ENCODE measurements around the gene TMEM214. TPM values are rescaled to one million over a fixed set of nuclear protein-coding genes. Genes with fewer than 3 reads are reported as not detected.

Gene TMEM214
- 10 to 100 TPM; 70.2 to 89.7 TPM for total RNA-seq
- long read RNA-seq, partial matches to known transcripts = 11 of 24 reads
- long read RNA-seq, other reads (novel, unspliced or antisense) = 11 of 24 reads

GRCh38 chr2:27032495-27033252 lies at the start of gene TMEM214:
Gene TMEM214 (plus strand): TSS chr2:27032965. CDS start chr2:27033016, 51 bp downstream.
- ATAC-seq (peak; percentile 96), DNase-seq (peak; percentile 87 to 92)
- intact Hi-C loops (cut with DNase I, micrococcal nuclease) = loop anchor here in 1 of 2 donors (10.0 kb wide), 1 partner anchor 52 kb away; the partner anchor contains the start of gene KHK

GRCh38 chr2:26983746-26984145 lies 49.0 kb upstream of the TMEM214 start:
- DNase-seq = no peak
- intact Hi-C loops (cut with DNase I, micrococcal nuclease) = no loop called here
- no peak for ATAC-seq

GRCh38 chr2:26985807-26986206 lies 47.0 kb upstream of the TMEM214 start:
- intact Hi-C loops (cut with DNase I, micrococcal nuclease) = no loop called here
- DNase-seq = no peak
- no peak for ATAC-seq

- intact Hi-C loops (cut with DNase I, micrococcal nuclease) = no loop called here
- ATAC-seq (no peak), DNase-seq (no peak)
These were observed 46.2 kb upstream of the TMEM214 start for GRCh38 chr2:26986576-26986975.

- ATAC-seq (no peak), DNase-seq (no peak)
- intact Hi-C loops (cut with DNase I, micrococcal nuclease) = no loop called here
These were observed 44.5 kb upstream of the TMEM214 start for GRCh38 chr2:26988058-26988860.

- DNase-seq (no peak), ATAC-seq (no peak)
- intact Hi-C loops (cut with DNase I, micrococcal nuclease) = no loop called here
These were observed 43.6 kb upstream of the TMEM214 start for GRCh38 chr2:26989156-26989555.

GRCh38 chr2:26991717-26992116 lies 41.0 kb upstream of the TMEM214 start:
- intact Hi-C loops (cut with DNase I, micrococcal nuclease) = no loop called here
- ATAC-seq (peak; percentile 89), DNase-seq (no peak)

GRCh38 chr2:26993768-26994167 lies 39.0 kb upstream of the TMEM214 start:
- no peak for ATAC-seq
- intact Hi-C loops (cut with DNase I, micrococcal nuclease) = no loop called here
- no peak for DNase-seq

GRCh38 chr2:26994983-26995382 lies 37.8 kb upstream of the TMEM214 start:
- intact Hi-C loops (cut with DNase I, micrococcal nuclease) = no loop called here
- peak; percentile 54 for ATAC-seq
- DNase-seq = no peak

- ATAC-seq (no peak), DNase-seq (no peak)
- intact Hi-C loops (cut with DNase I, micrococcal nuclease) = no loop called here
These were observed 35.4 kb upstream of the TMEM214 start for GRCh38 chr2:26997394-26997793.

GRCh38 chr2:26998323-26998722 lies 34.4 kb upstream of the TMEM214 start:
- DNase-seq (no peak), ATAC-seq (no peak)
- intact Hi-C loops (cut with DNase I, micrococcal nuclease) = no loop called here

GRCh38 chr2:27000228-27000627 lies 32.5 kb upstream of the TMEM214 start:
- ATAC-seq (no peak), DNase-seq (no peak)
- intact Hi-C loops (cut with DNase I, micrococcal nuclease) = no loop called here

GRCh38 chr2:27000995-27001394 lies 31.8 kb upstream of the TMEM214 start:
- no peak for ATAC-seq
- intact Hi-C loops (cut with DNase I, micrococcal nuclease) = no loop called here
- no peak for DNase-seq

GRCh38 chr2:27001950-27002349 lies 30.8 kb upstream of the TMEM214 start:
- ATAC-seq (no peak), DNase-seq (no peak)
- intact Hi-C loops (cut with DNase I, micrococcal nuclease) = no loop called here

GRCh38 chr2:27003007-27003406 lies 29.8 kb upstream of the TMEM214 start:
- DNase-seq (no peak), ATAC-seq (no peak)
- intact Hi-C loops (cut with DNase I, micrococcal nuclease) = no loop called here

- DNase-seq = no peak
- no peak for ATAC-seq
- intact Hi-C loops (cut with DNase I, micrococcal nuclease) = no loop called here
These were observed 28.9 kb upstream of the TMEM214 start for GRCh38 chr2:27003857-27004256.

- intact Hi-C loops (cut with DNase I, micrococcal nuclease) = no loop called here
- no peak for ATAC-seq
- no peak for DNase-seq
These were observed 26.0 kb upstream of the TMEM214 start for GRCh38 chr2:27006602-27007415.

- no peak for ATAC-seq
- DNase-seq = no peak
- intact Hi-C loops (cut with DNase I, micrococcal nuclease) = no loop called here
These were observed 25.1 kb upstream of the TMEM214 start for GRCh38 chr2:27007416-27008374.
